ENCODE data around the gene GLIS1.

The GLIS1 gene

GRCh38 chr1:53678938-53679825 lies 59.8 kb downstream of the GLIS1 start:
- no peak for DNase-seq (ENCODE audit: low read depth in 2 of 2)

GRCh38 chr1:53678507-53678906 lies 60.5 kb downstream of the GLIS1 start:
- DNase-seq (ENCODE audit: low read depth in 2 of 2): no peak

- no peak for DNase-seq (ENCODE audit: low read depth in 2 of 2)
Measured at GRCh38 chr1:53678046-53678445, 60.9 kb downstream of the GLIS1 start.

GRCh38 chr1:53677486-53677885 lies 61.5 kb downstream of the GLIS1 start:
- no peak for DNase-seq (ENCODE audit: low read depth in 2 of 2)

- no peak for DNase-seq (ENCODE audit: low read depth in 2 of 2)
Measured at GRCh38 chr1:53672785-53673184, 66.2 kb downstream of the GLIS1 start.

GRCh38 chr1:53672243-53672642 lies 66.7 kb downstream of the GLIS1 start:
- no peak for DNase-seq (ENCODE audit: low read depth in 2 of 2)

GRCh38 chr1:53669621-53670191 lies 69.3 kb downstream of the GLIS1 start:
- no peak for DNase-seq (ENCODE audit: low read depth in 2 of 2)

- no peak for DNase-seq (ENCODE audit: low read depth in 2 of 2)
Measured at GRCh38 chr1:53666566-53666965, 72.4 kb downstream of the GLIS1 start.

GRCh38 chr1:53665996-53666395 lies 73.0 kb downstream of the GLIS1 start:
- DNase-seq (ENCODE audit: low read depth in 2 of 2): no peak

GRCh38 chr1:53663529-53664300 lies 75.2 kb downstream of the GLIS1 start:
- DNase-seq (ENCODE audit: low read depth in 2 of 2): no peak

GRCh38 chr1:53662951-53663350 lies 76.0 kb downstream of the GLIS1 start:
- no peak for DNase-seq (ENCODE audit: low read depth in 2 of 2)

- peak; percentile 34 to 40 for DNase-seq (ENCODE audit: low read depth in 2 of 2)
Measured at GRCh38 chr1:53662169-53662568, 76.8 kb downstream of the GLIS1 start.

GRCh38 chr1:53661496-53661895 lies 77.5 kb downstream of the GLIS1 start:
- no peak for DNase-seq (ENCODE audit: low read depth in 2 of 2)

GRCh38 chr1:53660666-53661065 lies 78.3 kb downstream of the GLIS1 start:
- DNase-seq (ENCODE audit: low read depth in 2 of 2): no peak

- no peak for DNase-seq (ENCODE audit: low read depth in 2 of 2)
Measured at GRCh38 chr1:53659436-53659835, 79.5 kb downstream of the GLIS1 start.

GRCh38 chr1:53658489-53659230 lies 80.3 kb downstream of the GLIS1 start:
- no peak for DNase-seq (ENCODE audit: low read depth in 2 of 2)

- DNase-seq (ENCODE audit: low read depth in 2 of 2): no peak
Measured at GRCh38 chr1:53657891-53658396, 81.0 kb downstream of the GLIS1 start.

- no peak for DNase-seq (ENCODE audit: low read depth in 2 of 2)
Measured at GRCh38 chr1:53657531-53657805, 81.5 kb downstream of the GLIS1 start.

- DNase-seq (ENCODE audit: low read depth in 2 of 2): no peak
Measured at GRCh38 chr1:53656747-53657530, 82.0 kb downstream of the GLIS1 start.

GRCh38 chr1:53655931-53656746 lies 82.8 kb downstream of the GLIS1 start:
- DNase-seq (ENCODE audit: low read depth in 2 of 2): peak; percentile 85 to 87
